HG03159 (cell line): ENCODE results near the gene DNASE1L2.

ENCODE experiments used
- ATAC-seq: cut with Tn5 transposase; IDR thresholded peaks from one replicate; pipeline ENCODE4 v1.9.1; 2021; ENCODE audit warnings: mild to moderate bottlenecking, moderate library complexity; ENCODE audit not compliant: unreplicated experiment

The DNASE1L2 gene

GRCh38 chr16:2267505-2267912, 31.3 kb downstream of the DNASE1L2 start:
- ATAC-seq, result peak; percentile 47

- ATAC-seq, result peak; percentile 74
Measured at GRCh38 chr16:2267913-2268666, 31.8 kb downstream of the DNASE1L2 start, which contains the start of gene RNPS1. Gene RNPS1, minus strand, starts transcription at chr16:2268126. Its CDS starts 3,483 bp downstream, at chr16:2264643.

- ATAC-seq, result no peak
Measured at GRCh38 chr16:2270070-2270462, 33.8 kb downstream of the DNASE1L2 start.

GRCh38 chr16:2270588-2271470, 34.6 kb downstream of the DNASE1L2 start:
- no peak for ATAC-seq

- no peak for ATAC-seq
Measured at GRCh38 chr16:2271848-2272461, 35.7 kb downstream of the DNASE1L2 start.

GRCh38 chr16:2273484-2273883, 37.2 kb downstream of the DNASE1L2 start:
- ATAC-seq, result no peak

- no peak for ATAC-seq
Measured at GRCh38 chr16:2273931-2274330, 37.7 kb downstream of the DNASE1L2 start.

GRCh38 chr16:2275476-2276367, 39.5 kb downstream of the DNASE1L2 start:
- ATAC-seq, result no peak

- ATAC-seq, result no peak
Measured at GRCh38 chr16:2276368-2277195, 40.3 kb downstream of the DNASE1L2 start.

GRCh38 chr16:2277466-2278271, 41.4 kb downstream of the DNASE1L2 start:
- ATAC-seq, result no peak

- no peak for ATAC-seq
Measured at GRCh38 chr16:2278272-2278608, 42.0 kb downstream of the DNASE1L2 start.

GRCh38 chr16:2278956-2279800, 42.9 kb downstream of the DNASE1L2 start:
- ATAC-seq, result no peak

GRCh38 chr16:2280461-2280860, 44.2 kb downstream of the DNASE1L2 start:
- no peak for ATAC-seq

GRCh38 chr16:2280981-2281542, 44.8 kb downstream of the DNASE1L2 start:
- ATAC-seq, result no peak

- no peak for ATAC-seq
Measured at GRCh38 chr16:2282262-2282661, 46.0 kb downstream of the DNASE1L2 start.

- no peak for ATAC-seq
Measured at GRCh38 chr16:2282866-2283555, 46.8 kb downstream of the DNASE1L2 start.
